ENCODE data around the gene ARL2BP.

ARL2BP gene

DNA sequence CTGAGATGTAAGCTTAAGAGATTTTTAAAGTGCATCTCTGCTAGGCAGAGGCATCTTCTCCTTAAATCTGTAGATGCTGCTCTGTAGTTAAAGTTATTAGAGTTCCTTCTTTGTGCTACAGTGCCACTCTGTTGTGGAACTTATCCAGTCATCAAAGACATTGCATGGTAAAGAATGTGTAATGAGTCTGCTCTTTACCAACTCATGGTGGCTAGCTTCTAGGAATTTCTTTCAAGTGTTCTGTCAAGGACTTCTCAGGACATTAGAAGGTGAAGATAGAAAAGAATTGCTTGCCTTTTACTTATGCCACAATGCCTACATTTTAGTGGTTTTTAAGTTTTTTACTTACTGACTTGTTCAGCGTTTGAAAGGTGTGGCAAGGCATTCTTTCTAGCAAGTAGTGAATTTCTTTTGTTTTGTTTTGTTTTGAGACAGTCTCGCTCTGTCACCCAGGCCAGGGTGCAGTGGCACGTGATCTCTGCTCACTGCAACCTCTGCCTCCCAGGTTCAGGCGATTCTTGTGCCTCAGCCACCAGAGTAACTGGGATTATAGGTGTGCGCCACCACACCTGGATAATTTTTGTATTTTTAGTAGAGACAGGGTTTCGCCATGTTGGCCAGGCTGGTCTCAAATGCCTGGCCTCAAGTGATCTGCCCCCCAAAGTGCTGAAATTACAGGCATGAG is 20.3 kb upstream of the ARL2BP start:
- Mint-ChIP-seq H3K27me3 (no peaks in the 10 kb centered on the region), H3K4me1 (ENCODE audit: low read depth in 2 of 2) (no peaks in the 10 kb centered on the region), H3K36me3 (ENCODE audit: insufficient read depth) (peaks cover 58% of the 10 kb centered on the region), H3K27ac (no peak overlapping the region), H3K9me3 (no peaks in the 10 kb centered on the region), H3K4me3 (no peak overlapping the region)
- DNase-seq (no peak), ATAC-seq (replicated peaks) (no peak)

DNA sequence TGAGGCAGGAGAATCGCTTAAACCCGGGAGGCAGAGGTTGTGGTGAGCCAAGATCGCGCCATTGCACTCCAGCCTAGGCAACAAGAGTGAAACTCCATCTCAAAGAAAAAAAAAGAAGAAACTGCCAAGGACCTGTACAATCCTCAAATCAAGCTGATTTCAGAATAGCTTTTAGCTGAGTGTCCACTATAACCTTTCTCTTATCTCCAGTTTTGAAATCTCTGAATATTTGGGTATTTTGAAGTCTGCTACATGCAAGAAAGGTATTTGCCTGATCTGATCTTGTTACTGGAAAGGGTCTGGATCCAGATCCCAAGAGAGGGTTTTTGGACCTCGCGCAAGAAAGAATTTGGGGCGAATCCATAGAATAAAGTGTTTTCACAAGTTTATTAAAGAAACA is 19.1 kb upstream of the ARL2BP start:
- Mint-ChIP-seq H3K4me1 (ENCODE audit: low read depth in 2 of 2) (no peaks in the 10 kb centered on the region), H3K27ac (no peak overlapping the region)

DNA sequence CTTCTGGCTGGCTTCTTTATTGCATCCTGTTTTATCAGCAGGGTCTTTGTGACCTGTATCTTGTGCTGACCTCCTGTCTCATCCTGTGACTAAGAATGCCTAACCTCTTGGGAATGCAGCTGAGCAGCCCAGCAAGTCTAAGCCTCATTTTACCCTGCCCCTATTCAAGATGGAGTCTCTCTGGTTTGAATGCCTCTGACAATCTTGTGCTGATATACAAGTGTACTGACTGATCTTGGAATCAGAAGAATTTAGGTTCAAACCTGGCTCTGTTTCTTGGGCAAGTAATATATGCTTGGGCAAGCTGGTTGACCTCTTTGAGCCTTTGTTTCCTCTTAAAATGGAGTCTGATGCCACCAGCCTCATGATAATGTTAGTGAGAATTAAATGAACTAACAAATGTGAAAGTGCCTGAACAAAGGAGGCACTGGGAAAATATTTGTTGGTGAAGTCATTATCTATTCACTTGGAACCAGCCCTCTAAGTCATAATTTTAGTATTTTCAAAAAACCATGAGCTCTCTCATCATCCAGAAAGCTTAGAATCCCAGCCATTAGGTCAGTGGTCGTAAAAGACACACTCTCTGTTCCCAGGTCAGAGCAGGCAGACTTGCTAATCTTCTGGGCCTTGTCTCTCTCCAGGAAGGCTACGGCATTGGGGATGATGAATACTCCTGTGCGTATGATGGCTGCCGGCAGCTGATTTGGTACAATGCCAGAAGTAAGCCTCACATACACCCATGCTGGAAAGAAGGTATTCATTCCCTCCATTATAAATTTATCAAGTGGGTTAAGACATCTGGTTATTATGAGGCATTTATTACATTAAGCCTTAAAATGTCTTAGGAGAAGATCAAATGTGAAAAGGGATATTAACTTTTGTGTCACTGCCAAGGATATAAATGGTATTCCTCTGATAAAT is 18.1 kb upstream of the ARL2BP start:
- Mint-ChIP-seq H3K27me3 (no peaks in the 10 kb centered on the region), H3K4me1 (ENCODE audit: low read depth in 2 of 2) (no peaks in the 10 kb centered on the region), H3K27ac (peak overlapping the region; percentile 71 to 77), H3K4me3 (no peak overlapping the region), H3K36me3 (ENCODE audit: insufficient read depth) (peaks cover 77% of the 10 kb centered on the region), H3K9me3 (no peaks in the 10 kb centered on the region)
- no peak for DNase-seq
- ATAC-seq (replicated peaks) = no peak

More for the DNA sequence above, 19.1 kb upstream of the ARL2BP start:
- Mint-ChIP-seq H3K9me3 (no peaks in the 10 kb centered on the region), H3K27me3 (no peaks in the 10 kb centered on the region), H3K4me3 (no peak overlapping the region), H3K36me3 (ENCODE audit: insufficient read depth) (peaks cover 68% of the 10 kb centered on the region)
- ATAC-seq (replicated peaks) (no peak), DNase-seq (no peak)

DNA sequence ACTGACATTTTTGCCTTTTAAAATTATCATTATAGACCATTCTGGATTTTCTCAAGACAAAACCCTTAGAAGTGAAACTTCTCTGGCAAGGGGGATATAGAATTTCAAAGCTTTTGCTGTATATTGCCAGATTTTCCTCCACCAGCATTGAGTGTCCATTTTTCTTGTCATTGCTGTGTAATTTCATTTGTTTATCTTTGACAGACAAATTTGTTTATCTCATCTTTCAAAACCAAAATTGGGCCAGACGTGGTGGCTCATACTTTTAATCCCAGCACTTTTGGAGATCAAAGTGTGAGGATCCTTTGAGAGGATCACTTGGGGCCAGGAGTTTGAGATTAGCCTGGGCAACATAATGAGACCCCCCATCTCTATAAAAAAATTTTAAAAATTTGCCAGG is 16.0 kb upstream of the ARL2BP start:
- Mint-ChIP-seq H3K9me3 (no peaks in the 10 kb centered on the region), H3K4me1 (ENCODE audit: low read depth in 2 of 2) (peaks cover 0 to 2% of the 10 kb centered on the region in 2 donors), H3K36me3 (ENCODE audit: insufficient read depth) (peaks cover 76% of the 10 kb centered on the region), H3K27me3 (no peaks in the 10 kb centered on the region), H3K4me3 (no peak overlapping the region), H3K27ac (no peak overlapping the region)
- no peak for DNase-seq
- ATAC-seq (replicated peaks) = no peak

DNA sequence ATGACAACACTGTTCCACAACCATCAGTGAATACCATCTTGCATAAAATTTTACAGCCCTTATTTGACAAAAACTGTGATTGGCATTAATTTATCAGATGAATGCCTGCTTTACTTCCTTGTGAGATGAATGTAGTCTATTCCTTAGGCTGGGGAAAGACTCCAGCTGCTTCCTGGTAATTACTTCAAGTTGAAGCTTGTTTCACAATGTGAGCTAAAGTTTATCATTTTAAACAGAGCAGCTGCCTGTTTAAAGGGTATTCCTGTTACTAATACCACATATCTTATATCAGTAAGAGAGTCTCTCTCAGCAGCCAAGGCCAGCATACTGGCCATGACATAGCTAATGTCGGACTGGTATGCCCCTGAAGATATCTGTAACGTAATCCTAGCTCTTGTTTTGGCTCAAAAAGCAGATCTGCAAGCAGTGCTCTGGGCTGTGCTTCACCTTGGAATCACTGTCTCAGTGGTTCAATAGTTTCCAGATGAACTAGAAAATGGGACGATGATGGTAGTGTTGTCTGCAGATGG is 13.2 kb upstream of the ARL2BP start:
- H3K4me1 Mint-ChIP-seq (ENCODE audit: low read depth in 2 of 2) = peaks cover 0 to 4% of the 10 kb centered on the region in 2 donors
- DNase-seq = no peak
- H3K27ac Mint-ChIP-seq = no peak overlapping the region
- no peaks in the 10 kb centered on the region for H3K27me3 Mint-ChIP-seq
- no peak for ATAC-seq (replicated peaks)
- H3K9me3 Mint-ChIP-seq = no peaks in the 10 kb centered on the region
- no peak overlapping the region for H3K4me3 Mint-ChIP-seq
- H3K36me3 Mint-ChIP-seq (ENCODE audit: insufficient read depth) = peaks cover 69% of the 10 kb centered on the region

DNA sequence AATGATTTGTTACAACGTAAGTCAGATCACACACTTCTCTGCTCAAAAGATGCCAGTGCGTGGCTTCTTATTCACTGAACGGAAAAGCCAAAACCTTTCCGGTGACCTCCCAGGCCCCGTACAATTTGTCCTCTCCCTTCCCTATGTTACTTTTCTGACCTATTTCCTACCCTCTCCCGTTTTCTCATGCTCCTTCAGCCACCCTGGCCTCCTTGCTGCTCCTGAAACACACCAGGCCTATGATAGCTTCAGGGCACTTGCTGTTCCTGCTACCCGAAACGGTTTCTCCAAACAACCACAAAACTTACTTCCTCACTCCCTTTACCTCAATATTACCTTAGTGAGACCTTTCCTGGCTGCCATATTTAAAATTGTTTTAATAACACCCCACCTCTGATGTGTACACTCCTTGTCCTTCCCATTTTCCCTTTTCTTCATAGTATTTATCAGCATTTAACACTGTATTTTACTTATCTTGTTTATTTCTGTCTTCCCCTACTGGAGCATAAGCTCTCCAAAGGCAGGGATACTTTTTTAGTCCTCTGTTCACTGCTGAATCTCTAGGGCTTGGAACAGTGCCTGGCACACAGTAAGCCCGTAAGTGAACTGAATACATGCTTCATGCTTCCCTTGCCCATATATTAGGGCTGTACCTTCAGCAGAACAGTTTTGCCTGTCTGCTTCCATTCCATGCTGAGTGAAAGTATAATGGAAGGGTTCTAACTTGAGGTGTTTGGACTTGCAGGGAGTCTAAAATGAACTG is 10.9 kb upstream of the ARL2BP start:
- H3K27me3 Mint-ChIP-seq = no peaks in the 10 kb centered on the region
- ATAC-seq (replicated peaks) = no peak

DNA sequence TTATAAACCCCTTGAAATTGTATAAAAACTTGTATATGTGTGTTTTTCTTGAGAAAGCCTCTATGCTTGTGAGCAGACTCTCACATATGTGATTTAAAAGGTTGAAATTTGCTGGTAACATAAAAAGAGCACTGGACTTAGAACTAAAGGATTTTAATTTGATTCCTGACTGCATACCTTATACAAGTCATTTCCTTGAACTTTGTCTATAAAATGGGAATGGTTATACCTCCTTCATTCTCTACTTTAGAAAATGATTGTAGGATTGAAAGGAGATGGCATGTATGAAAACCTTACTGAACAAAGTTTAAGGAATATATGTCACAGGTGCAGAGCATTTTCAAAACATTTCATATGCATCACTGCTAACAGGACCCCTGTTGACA is 10.4 kb upstream of the ARL2BP start:
- peak overlapping the region in 1 of 2 donors; percentile 70 for H3K27ac Mint-ChIP-seq
- H3K36me3 Mint-ChIP-seq (ENCODE audit: insufficient read depth) = peaks cover 53% of the 10 kb centered on the region
- H3K4me3 Mint-ChIP-seq = no peak overlapping the region
- H3K4me1 Mint-ChIP-seq (ENCODE audit: low read depth in 2 of 2) = peaks cover 0 to 4% of the 10 kb centered on the region in 2 donors
- no peaks in the 10 kb centered on the region for H3K9me3 Mint-ChIP-seq
- no peak for DNase-seq
- no peaks in the 10 kb centered on the region for H3K27me3 Mint-ChIP-seq
- no peak for ATAC-seq (replicated peaks)

More for the DNA sequence above, 10.9 kb upstream of the ARL2BP start:
- peaks cover 0 to 4% of the 10 kb centered on the region in 2 donors for H3K4me1 Mint-ChIP-seq (ENCODE audit: low read depth in 2 of 2)
- H3K36me3 Mint-ChIP-seq (ENCODE audit: insufficient read depth) = peaks cover 53% of the 10 kb centered on the region
- H3K27ac Mint-ChIP-seq = peak overlapping the region in 1 of 2 donors; percentile 70
- no peaks in the 10 kb centered on the region for H3K9me3 Mint-ChIP-seq
- H3K4me3 Mint-ChIP-seq = no peak overlapping the region
- DNase-seq = no peak

DNA sequence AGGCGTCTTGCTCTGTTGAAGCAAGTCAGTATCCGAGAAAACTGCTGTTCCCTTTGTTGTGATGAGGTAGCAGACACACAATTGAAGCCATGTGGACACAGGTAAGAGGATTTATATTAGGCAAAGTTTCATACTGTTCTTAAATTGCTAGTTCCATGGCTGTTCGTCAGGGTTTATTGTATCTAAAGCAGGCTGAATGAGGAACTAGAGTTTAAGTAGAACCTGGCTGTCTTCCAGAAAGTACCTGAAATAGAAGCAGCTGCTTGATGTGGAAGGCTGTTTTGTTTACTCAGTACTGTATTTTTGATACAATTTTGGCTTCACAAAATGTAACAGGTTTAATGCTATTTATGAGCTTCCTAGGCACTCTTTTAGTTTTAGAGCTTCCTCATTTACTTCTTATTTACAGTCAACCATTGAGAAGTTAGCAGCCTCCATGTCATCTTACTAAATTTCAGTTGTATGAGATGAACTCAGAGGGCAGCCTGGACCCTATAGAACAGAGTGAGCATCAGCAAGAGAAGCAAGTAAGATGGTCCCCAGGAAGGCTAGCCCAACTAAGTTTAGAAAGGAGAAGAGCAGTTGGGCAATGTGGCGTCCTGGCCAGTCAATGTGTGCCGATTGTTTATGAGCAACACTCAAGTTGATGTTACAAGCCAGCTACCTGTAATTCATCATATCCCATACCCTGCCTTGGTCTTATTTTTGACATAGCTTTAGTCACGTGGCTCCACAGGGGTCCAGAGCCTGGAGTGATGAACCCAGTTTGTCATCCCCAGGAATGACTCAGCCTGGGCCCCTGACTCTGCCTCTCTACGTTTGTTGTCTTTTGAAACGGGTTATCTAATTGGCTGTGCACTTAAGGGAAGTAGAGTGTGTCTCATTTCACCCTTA is 9.7 kb upstream of the ARL2BP start:
- peaks cover 47% of the 10 kb centered on the region for H3K36me3 Mint-ChIP-seq (ENCODE audit: insufficient read depth)
- H3K27ac Mint-ChIP-seq = peak overlapping the region in 1 of 2 donors; percentile 23
- peaks cover 0 to 4% of the 10 kb centered on the region in 2 donors for H3K4me1 Mint-ChIP-seq (ENCODE audit: low read depth in 2 of 2)
- ATAC-seq (replicated peaks) (no peak), DNase-seq (no peak)
- no peaks in the 10 kb centered on the region for H3K9me3 Mint-ChIP-seq
- H3K4me3 Mint-ChIP-seq = no peak overlapping the region
- no peaks in the 10 kb centered on the region for H3K27me3 Mint-ChIP-seq

DNA sequence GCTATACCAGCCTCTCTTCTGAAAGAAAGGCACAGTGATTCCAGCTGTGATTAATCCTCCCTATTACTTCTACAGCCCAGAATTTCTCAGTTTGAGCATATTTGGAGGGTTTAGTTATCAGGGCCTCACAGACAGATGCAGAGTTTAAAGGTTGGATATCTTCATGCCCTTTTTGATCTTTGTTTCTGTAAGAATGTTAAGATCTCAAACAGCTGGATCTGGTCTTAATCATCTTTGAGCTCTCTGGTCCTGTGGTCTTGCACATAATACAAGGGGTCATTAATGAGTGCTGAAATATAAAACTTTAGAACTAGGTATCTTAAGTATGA is 9.1 kb upstream of the ARL2BP start:
- no peaks in the 10 kb centered on the region for H3K9me3 Mint-ChIP-seq
- H3K4me1 Mint-ChIP-seq (ENCODE audit: low read depth in 2 of 2) = peaks cover 0 to 4% of the 10 kb centered on the region in 2 donors
- no peak overlapping the region for H3K27ac Mint-ChIP-seq
- ATAC-seq (replicated peaks) (no peak), DNase-seq (no peak)
- no peaks in the 10 kb centered on the region for H3K27me3 Mint-ChIP-seq
- H3K36me3 Mint-ChIP-seq (ENCODE audit: insufficient read depth) = peaks cover 40% of the 10 kb centered on the region
- H3K4me3 Mint-ChIP-seq = no peak overlapping the region

DNA sequence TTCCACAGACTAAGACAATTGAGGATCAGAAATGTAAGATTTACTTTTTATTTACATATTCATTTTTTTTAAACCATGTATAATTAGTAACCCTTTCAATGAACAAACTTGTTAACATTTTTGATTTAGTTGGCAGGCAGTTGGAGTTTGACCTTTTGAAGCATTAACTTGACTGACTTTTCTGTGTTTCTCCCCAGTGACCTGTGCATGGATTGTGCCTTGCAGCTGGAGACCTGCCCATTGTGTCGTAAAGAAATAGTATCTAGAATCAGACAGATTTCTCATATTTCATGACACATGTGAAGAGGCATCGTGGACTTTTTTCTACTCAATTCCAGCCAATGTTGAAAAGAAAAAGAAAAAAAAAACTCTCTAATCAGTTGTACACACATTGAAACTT is 6.4 kb upstream of the ARL2BP start:
- DNase-seq (no peak), ATAC-seq (replicated peaks) (no peak)
- Mint-ChIP-seq H3K36me3 (ENCODE audit: insufficient read depth) (peaks cover 18% of the 10 kb centered on the region), H3K27me3 (no peaks in the 10 kb centered on the region), H3K4me3 (no peak overlapping the region), H3K27ac (no peak overlapping the region), H3K4me1 (ENCODE audit: low read depth in 2 of 2) (peaks cover 0 to 4% of the 10 kb centered on the region in 2 donors), H3K9me3 (no peaks in the 10 kb centered on the region)

DNA sequence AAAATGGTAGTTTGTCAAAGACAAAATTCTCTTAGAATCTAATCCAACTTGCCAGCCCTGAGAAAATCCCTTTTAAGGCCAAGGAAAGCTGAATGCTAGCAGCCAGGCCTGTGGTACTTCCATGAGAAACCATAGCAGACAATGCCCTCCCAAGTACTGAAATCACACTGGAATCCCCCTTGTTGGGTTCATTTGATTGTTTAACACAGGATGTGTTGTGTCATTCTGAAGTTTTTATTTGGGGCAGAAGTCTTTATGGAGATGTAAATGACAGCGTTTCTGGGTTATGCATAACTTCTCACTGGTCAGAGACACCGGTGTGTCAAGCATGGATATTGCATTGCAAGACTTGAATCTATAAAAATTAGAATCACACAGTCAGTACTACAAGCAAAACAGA is 6.0 kb upstream of the ARL2BP start:
- H3K4me3 Mint-ChIP-seq = no peak overlapping the region
- DNase-seq (no peak), ATAC-seq (replicated peaks) (peak; percentile 19)
- H3K36me3 Mint-ChIP-seq (ENCODE audit: insufficient read depth) = peaks cover 15% of the 10 kb centered on the region
- no peaks in the 10 kb centered on the region for H3K27me3 Mint-ChIP-seq
- peaks cover 0 to 2% of the 10 kb centered on the region in 2 donors for H3K4me1 Mint-ChIP-seq (ENCODE audit: low read depth in 2 of 2)
- H3K9me3 Mint-ChIP-seq = no peaks in the 10 kb centered on the region
- H3K27ac Mint-ChIP-seq = no peak overlapping the region

DNA sequence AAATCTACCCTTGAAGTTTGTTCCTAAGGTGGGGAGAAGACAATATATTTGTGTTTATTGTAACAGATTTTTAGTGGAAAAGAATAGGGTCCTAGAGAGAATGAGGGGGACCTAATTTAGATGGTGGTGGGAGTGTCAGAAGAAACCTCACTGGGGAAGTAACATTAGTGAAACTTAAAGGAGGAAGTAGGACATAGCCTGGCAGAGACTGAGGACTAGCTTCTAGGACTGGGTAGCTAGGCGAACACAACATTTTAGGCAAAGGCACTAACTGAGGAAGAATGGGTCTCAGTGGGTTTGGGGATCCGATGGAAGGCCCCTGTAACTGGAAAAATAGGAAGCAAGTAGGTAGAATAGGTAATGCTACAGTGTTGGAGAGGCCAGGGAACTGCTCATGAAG is 4.2 kb upstream of the ARL2BP start:
- H3K9me3 Mint-ChIP-seq = no peaks in the 10 kb centered on the region
- no peak overlapping the region for H3K4me3 Mint-ChIP-seq
- peak overlapping the region in 1 of 2 donors; percentile 6 for H3K27ac Mint-ChIP-seq
- DNase-seq = no peak
- H3K4me1 Mint-ChIP-seq (ENCODE audit: low read depth in 2 of 2) = peaks cover 10% of the 10 kb centered on the region in 2 donors
- peaks cover 18% of the 10 kb centered on the region for H3K36me3 Mint-ChIP-seq (ENCODE audit: insufficient read depth)
- no peak for ATAC-seq (replicated peaks)
- no peaks in the 10 kb centered on the region for H3K27me3 Mint-ChIP-seq
